ENCODE measurements around the gene DMD. TPM values are rescaled to one million over a fixed set of nuclear protein-coding genes. Genes with fewer than 3 reads are reported as not detected.
A peak's percentile ranks its signal among the peaks of the same experiment; 100 is the strongest.

DMD gene
- total RNA-seq, 1 experiment from 2014 or later, result 3.1 TPM

DNA sequence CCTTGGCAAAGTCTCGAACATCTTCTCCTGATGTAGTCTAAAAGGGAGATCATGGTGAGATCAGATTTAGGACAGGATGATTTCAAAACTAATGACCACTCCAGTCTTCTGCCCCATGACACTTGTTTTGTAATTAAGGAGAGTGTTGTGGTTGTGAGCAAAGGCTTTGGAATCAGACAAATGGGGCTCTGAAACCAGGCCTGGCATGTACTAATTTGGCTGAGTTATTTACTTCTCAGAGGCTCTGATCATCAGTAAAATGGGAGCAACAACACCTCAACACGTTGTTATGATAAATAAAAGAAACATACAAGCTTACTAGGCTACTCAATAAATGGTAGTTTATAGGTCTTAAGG is 2032.6 kb downstream of the DMD start:
- in situ Hi-C loops (cut with HindIII; ENCODE audit: low sequenced_read_pairs), result no loop called here
- no peak for DNase-seq (ENCODE audit: low spot score)

GRCh38 chrX:31178064-31178768 is 2033.1 kb downstream of the DMD start:
- in situ Hi-C loops (cut with HindIII; ENCODE audit: low sequenced_read_pairs), result no loop called here
- DNase-seq (ENCODE audit: low spot score), result no peak

GRCh38 chrX:31170792-31171191 is 2040.6 kb downstream of the DMD start:
- in situ Hi-C loops (cut with HindIII; ENCODE audit: low sequenced_read_pairs), result no loop called here
- no peak for DNase-seq (ENCODE audit: low spot score)

- in situ Hi-C loops (cut with HindIII; ENCODE audit: low sequenced_read_pairs), result no loop called here
- no peak for DNase-seq (ENCODE audit: low spot score)
Measured at GRCh38 chrX:31168551-31168950, 2042.8 kb downstream of the DMD start.

DNA sequence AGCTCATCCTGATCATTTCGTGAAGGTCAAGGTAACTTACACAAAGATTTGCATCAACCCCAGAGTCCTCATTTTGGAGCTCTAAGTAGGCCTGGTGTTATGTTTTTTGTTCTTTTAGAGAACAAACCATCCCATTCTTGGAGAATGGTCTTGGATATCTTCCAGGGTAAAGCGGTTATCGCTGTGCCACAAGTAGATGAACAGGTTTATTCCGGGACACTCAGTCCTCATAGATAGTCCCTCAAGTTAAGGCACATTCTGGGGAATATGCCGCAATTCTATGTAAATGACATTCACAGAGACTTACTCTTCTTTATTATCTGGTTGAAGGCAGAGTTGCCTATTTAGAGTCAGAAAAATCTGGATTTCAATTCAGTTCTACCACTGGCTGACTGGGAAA is 2044.5 kb downstream of the DMD start:
- DNase-seq (ENCODE audit: low spot score), result no peak
- in situ Hi-C loops (cut with HindIII; ENCODE audit: low sequenced_read_pairs), result no loop called here

DNA sequence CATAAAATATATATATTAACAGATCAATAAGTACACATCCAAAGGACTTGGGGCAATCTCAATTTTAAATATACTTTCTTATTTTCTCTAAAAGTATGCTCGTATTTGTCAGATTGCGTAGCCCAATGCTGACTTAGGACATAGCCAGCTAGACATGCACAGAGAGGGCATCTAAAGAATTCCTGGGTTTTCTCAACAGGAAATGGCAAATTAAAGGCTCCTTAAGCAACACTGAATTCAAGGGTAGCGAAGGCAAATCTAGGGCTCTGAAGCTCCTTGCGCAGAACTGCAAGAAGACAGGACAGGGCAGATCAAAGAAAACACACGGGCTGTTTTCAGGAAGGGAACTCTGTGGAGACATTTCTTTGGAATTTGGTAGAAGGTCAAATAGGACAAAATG is 2044.9 kb downstream of the DMD start:
- in situ Hi-C loops (cut with HindIII; ENCODE audit: low sequenced_read_pairs), result no loop called here
- DNase-seq (ENCODE audit: low spot score), result no peak

DNA sequence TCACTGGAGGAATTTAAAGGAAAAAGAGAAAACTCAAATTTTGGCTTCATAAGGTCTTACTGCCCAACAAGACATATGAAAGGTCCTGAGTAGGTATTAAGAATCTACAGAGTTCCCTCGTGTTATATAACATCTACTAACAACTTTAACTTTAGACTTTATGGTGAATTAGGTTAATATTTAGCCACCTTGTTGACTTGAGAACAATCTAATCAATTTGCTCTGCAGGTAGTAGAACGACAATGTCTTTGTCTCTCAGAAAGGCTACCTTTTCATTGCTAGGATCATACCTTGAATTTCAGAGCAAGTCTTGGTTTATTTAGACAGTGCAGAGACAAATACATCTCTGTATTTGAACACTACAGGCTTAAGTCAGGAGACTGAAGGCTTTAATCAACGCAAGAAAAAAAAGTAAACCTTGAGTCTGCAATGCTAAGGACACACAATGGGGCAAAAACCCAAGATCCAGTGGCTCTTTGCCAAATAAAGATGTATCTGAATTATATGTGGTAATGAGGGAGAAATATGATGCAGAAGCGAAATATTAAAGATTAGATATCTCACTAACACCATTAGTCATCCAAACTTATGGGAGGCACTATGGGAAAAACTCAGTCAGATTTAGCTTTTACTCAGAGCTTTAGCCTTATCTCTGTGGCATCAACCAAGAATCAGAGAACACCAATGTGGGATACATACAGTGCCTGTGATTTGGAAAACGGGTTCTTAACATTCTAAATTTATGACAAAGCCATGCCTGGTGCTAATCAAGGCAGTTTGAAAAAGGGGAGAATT is 2045.9 kb downstream of the DMD start:
- in situ Hi-C loops (cut with HindIII; ENCODE audit: low sequenced_read_pairs), result no loop called here

DNA sequence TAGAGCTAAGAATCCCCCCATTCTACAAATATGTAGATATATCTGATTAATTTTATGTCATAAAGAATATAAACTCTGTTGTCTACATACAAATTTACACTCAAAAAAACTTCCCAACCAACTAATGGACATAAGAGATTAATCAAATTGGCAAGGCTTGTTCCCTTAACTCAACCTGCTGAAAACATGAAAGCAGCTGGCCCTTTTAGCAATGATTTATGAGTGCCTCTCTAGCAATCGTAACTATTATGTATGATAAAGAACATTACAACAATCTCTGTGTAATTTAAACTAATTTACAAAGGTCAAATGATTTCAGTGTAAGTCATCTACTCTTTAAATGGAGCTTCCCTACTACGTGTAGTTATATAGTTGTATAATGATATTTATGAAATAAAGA is 2056.4 kb downstream of the DMD start:
- DNase-seq (ENCODE audit: low spot score), result no peak
- in situ Hi-C loops (cut with HindIII; ENCODE audit: low sequenced_read_pairs), result no loop called here

More for the DNA sequence above, 2045.9 kb downstream of the DMD start:
- DNase-seq (ENCODE audit: low spot score), result no peak

GRCh38 chrX:31153475-31154047 is 2057.8 kb downstream of the DMD start:
- DNase-seq (ENCODE audit: low spot score), result no peak
- in situ Hi-C loops (cut with HindIII; ENCODE audit: low sequenced_read_pairs), result no loop called here

DNA sequence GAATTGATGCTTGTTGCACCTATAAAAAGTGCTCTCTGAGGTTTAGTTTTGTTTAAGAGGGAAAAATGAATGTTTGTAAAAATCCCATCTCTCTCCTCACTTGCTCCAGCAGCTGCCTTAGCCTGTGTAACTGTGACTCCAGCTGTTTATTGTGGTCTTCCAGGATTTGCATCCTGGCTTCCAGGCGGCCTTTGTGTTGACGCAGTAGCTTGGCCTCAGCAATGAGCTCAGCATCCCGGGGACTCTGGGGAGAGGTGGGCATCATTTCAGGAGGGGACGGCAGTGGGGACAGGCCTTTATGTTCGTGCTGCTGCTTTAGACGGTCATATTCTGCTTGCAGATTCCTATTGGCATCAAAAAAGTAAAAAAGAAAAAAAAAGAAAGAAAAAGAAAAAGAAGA is 2064.2 kb downstream of the DMD start:
- no peak for DNase-seq (ENCODE audit: low spot score)
- in situ Hi-C loops (cut with HindIII; ENCODE audit: low sequenced_read_pairs), result no loop called here

GRCh38 chrX:31139961-31140360 is 2071.4 kb downstream of the DMD start:
- in situ Hi-C loops (cut with HindIII; ENCODE audit: low sequenced_read_pairs), result no loop called here
- DNase-seq (ENCODE audit: low spot score), result no peak

- DNase-seq (ENCODE audit: low spot score), result no peak
- in situ Hi-C loops (cut with HindIII; ENCODE audit: low sequenced_read_pairs), result no loop called here
Measured at GRCh38 chrX:31138124-31138523, 2073.2 kb downstream of the DMD start.

DNA sequence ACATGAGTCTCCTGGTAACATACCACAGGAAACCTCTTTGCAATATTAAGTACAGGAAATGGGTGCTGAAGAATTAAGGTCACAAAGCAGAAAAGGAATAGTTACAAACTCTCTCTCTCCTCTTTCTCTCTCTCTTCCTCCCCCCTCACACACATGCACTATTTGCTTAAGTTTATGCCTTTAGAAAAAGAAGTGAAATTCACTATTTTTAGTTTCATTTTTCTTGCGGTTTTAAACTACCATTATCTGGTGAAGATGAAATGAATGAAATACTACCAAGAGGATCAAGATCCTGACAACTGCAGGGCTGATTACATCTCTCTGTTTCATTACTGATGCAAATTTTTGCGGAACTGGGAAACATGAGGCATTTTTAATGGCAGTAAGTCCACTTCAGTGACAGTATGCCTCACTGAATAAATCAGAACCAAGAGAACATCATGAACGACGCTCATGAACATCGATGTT is 2075.2 kb downstream of the DMD start:
- no peak for DNase-seq (ENCODE audit: low spot score)
- in situ Hi-C loops (cut with HindIII; ENCODE audit: low sequenced_read_pairs), result no loop called here

- in situ Hi-C loops (cut with HindIII; ENCODE audit: low sequenced_read_pairs), result no loop called here
Measured at GRCh38 chrX:31132821-31133241, 2078.5 kb downstream of the DMD start.

GRCh38 chrX:31130457-31131220 is 2080.7 kb downstream of the DMD start:
- in situ Hi-C loops (cut with HindIII; ENCODE audit: low sequenced_read_pairs), result no loop called here
- DNase-seq (ENCODE audit: low spot score), result no peak

More at GRCh38 chrX:31132821-31133241, 2078.5 kb downstream of the DMD start:
- DNase-seq (ENCODE audit: low spot score), result no peak

GRCh38 chrX:31128855-31129254 is 2082.5 kb downstream of the DMD start:
- in situ Hi-C loops (cut with HindIII; ENCODE audit: low sequenced_read_pairs), result no loop called here
- DNase-seq (ENCODE audit: low spot score), result no peak

- DNase-seq (ENCODE audit: low spot score), result no peak
- in situ Hi-C loops (cut with HindIII; ENCODE audit: low sequenced_read_pairs), result no loop called here
Measured at GRCh38 chrX:31127716-31128115, 2083.6 kb downstream of the DMD start.

DNA sequence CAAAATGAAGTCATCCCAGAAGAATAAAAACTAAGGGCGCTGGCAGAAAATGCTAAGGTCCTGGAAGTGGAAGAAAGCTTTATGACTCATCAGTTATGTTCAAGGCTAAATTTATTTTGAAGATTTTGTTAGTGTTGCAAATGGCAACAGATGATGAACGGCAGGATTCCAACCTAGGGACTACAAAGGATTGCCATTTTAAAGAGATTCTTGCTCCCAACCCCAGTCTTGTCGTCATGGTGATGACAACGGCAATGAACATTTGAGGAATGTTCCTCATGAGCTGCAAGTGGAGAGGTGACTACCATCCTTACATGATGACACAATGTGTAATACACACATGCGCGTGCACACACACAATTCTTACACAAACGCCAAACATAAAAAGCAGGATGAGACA is 2085.1 kb downstream of the DMD start:
- peak; percentile 6 for DNase-seq (ENCODE audit: low spot score)
- in situ Hi-C loops (cut with HindIII; ENCODE audit: low sequenced_read_pairs), result no loop called here

DNA sequence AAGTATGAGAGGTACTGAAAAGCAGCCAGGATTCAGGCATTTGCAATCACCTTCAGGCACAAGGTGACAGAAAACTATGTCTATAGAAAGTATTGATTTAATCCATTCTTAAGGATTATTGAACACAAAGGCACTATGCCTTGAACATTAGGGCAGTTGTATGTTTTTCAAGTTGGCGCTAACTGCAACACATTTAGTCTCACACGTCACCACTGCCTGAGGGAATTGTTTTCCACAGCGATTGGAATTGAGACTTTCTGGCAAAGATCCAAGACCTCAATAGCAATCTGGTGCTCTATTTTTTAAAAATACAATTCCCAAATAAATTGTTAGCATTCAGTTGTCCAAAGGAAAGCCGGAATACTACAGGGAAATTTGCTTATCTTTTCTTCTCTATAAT is 2086.8 kb downstream of the DMD start:
- in situ Hi-C loops (cut with HindIII; ENCODE audit: low sequenced_read_pairs), result no loop called here
- DNase-seq (ENCODE audit: low spot score), result peak; percentile 67

GRCh38 chrX:31123335-31123734 is 2088.0 kb downstream of the DMD start:
- DNase-seq (ENCODE audit: low spot score), result peak; percentile 61
- in situ Hi-C loops (cut with HindIII; ENCODE audit: low sequenced_read_pairs), result no loop called here

Data from G401 (cell line).